MM.1S (cell line): ENCODE data around the gene GCA.

Experiments used
- DNase-seq: peaks from one replicate; pipeline ENCODE4 v3.0.0-alpha.2; 2015
- H2AFZ ChIP-seq: fragments of 300-600 bp; sonication (generic); 2 replicates; pipeline ENCODE4 v1.6.0; 2016; ENCODE audit warnings: antibody characterized with exemption, low read length
- H3F3A ChIP-seq: fragments of 300-600 bp; sonication (generic); 2 replicates; pipeline ENCODE4 v1.6.1; 2016; ENCODE audit warnings: mild to moderate bottlenecking, antibody characterized with exemption, low read length, moderate library complexity, mixed read lengths; ENCODE audit not compliant: insufficient read depth
- H3K27ac ChIP-seq: fragments of 300-600 bp; sonication (generic); 2 replicates; pipeline ENCODE4 v1.5.1; 2016; ENCODE audit warnings: mild to moderate bottlenecking, low read length
- H3K27me3 ChIP-seq: fragments of 300-600 bp; sonication (generic); replicated peaks from 2 replicates; pipeline ENCODE4 v1.6.0; 2016; ENCODE audit warnings: low read length; ENCODE audit not compliant: insufficient read depth
- H3K36me3 ChIP-seq: fragments of 300-600 bp; sonication (generic); replicated peaks from 2 replicates; pipeline ENCODE4 v1.6.1; 2016; ENCODE audit warnings: mild to moderate bottlenecking, low read length, mixed read lengths; ENCODE audit not compliant: insufficient read depth
- H3K4me1 ChIP-seq: fragments of 300-600 bp; sonication (generic); 2 replicates; pipeline ENCODE4 v1.6.1; 2016; ENCODE audit warnings: low read length, mixed read lengths
- H3K4me2 ChIP-seq: fragments of 300-600 bp; sonication (generic); 2 replicates; pipeline ENCODE4 v1.6.0; 2016; ENCODE audit warnings: low read depth, low read length
- H3K4me3 ChIP-seq: fragments of 300-600 bp; sonication (generic); 2 replicates; pipeline ENCODE4 v1.5.1; 2016; ENCODE audit warnings: low read length, mixed read lengths
- H3K79me2 ChIP-seq: fragments of 300-600 bp; sonication (generic); 2 replicates; pipeline ENCODE4 v1.6.1; 2016; ENCODE audit warnings: mixed run types, low read length, mixed read lengths
- H3K9ac ChIP-seq: fragments of 300-600 bp; sonication (generic); 2 replicates; pipeline ENCODE4 v1.6.1; 2016; ENCODE audit warnings: low read length, mixed read lengths
- H3K9me2 ChIP-seq: fragments of 300-600 bp; sonication (generic); replicated peaks from 2 replicates; pipeline ENCODE4 v1.6.1; 2016; ENCODE audit warnings: mild to moderate bottlenecking, low read length, mixed read lengths; ENCODE audit not compliant: insufficient read depth
- H3K9me3 ChIP-seq: fragments of 300-600 bp; sonication (generic); replicated peaks from 2 replicates; pipeline ENCODE4 v1.6.1; 2016; ENCODE audit warnings: mild to moderate bottlenecking, low read length, mixed read lengths; ENCODE audit not compliant: insufficient read depth
- H4K20me1 ChIP-seq: fragments of 300-600 bp; sonication (generic); 2 replicates; pipeline ENCODE4 v1.6.1; 2016; ENCODE audit warnings: mild to moderate bottlenecking, low read length, moderate library complexity, mixed read lengths; ENCODE audit not compliant: insufficient read depth
- EZH2 ChIP-seq: fragments of 300-600 bp; sonication (generic); optimal IDR thresholded peaks from 2 replicates; pipeline ENCODE3; 2017; ENCODE audit warnings: low read depth, mild to moderate bottlenecking, antibody characterized with exemption, low read length, mixed read lengths
- EZH2phosphoT487 ChIP-seq: fragments of 300-600 bp; sonication (generic); IDR thresholded peaks from 2 replicates; pipeline ENCODE4 v1.6.1; 2018; ENCODE audit warnings: antibody characterized with exemption, low read length
- TF ChIP-seq, protein P1 (sequence below): fragments of 300-600 bp; sonication (generic); IDR thresholded peaks from 2 replicates; pipeline ENCODE4 v1.5.1; 2016; ENCODE audit warnings: antibody characterized with exemption, low read length, mixed read lengths

Gene GCA

DNA sequence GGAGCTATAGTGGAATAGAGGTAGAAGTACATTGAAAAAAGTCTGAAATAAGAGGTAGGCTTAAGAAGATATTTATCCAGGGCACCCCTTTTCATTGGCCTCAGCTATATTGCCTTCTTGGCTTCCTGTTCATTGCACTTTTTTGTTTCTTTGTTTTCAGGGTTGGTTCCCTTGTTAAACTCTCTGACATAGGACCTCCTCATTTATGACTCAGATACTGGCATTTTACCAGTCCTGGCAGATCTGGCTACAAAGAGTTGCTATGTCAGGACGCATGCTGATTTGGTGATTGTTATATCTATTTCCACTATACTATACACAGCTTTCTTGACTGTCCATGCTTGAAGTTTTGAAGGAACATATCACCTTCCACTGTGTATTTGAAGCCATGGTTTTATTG lies 60.0 kb downstream of the GCA start:
- no peaks in the 10 kb centered on the region for H3K4me1 ChIP-seq
- no peaks in the 10 kb centered on the region for H3F3A ChIP-seq
- H2AFZ ChIP-seq: no peak overlapping the region
- no peaks in the 10 kb centered on the region for H3K9me3 ChIP-seq
- no peaks in the 10 kb centered on the region for H4K20me1 ChIP-seq
- H3K27me3 ChIP-seq: no peaks in the 10 kb centered on the region
- H3K4me2 ChIP-seq: no peak overlapping the region
- no peak for DNase-seq
- no peak overlapping the region for H3K4me3 ChIP-seq
- no peak for TF ChIP-seq EZH2phosphoT487
- no peak for TF ChIP-seq EZH2
- TF ChIP-seq, protein P1, sequence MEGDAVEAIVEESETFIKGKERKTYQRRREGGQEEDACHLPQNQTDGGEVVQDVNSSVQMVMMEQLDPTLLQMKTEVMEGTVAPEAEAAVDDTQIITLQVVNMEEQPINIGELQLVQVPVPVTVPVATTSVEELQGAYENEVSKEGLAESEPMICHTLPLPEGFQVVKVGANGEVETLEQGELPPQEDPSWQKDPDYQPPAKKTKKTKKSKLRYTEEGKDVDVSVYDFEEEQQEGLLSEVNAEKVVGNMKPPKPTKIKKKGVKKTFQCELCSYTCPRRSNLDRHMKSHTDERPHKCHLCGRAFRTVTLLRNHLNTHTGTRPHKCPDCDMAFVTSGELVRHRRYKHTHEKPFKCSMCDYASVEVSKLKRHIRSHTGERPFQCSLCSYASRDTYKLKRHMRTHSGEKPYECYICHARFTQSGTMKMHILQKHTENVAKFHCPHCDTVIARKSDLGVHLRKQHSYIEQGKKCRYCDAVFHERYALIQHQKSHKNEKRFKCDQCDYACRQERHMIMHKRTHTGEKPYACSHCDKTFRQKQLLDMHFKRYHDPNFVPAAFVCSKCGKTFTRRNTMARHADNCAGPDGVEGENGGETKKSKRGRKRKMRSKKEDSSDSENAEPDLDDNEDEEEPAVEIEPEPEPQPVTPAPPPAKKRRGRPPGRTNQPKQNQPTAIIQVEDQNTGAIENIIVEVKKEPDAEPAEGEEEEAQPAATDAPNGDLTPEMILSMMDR: no peak
- no peaks in the 10 kb centered on the region for H3K9me2 ChIP-seq
- no peak overlapping the region for H3K9ac ChIP-seq
- no peaks in the 10 kb centered on the region for H3K79me2 ChIP-seq
- no peak overlapping the region for H3K27ac ChIP-seq
- H3K36me3 ChIP-seq: no peaks in the 10 kb centered on the region
